ENCODE measurements around the gene NR2C1.
"Not testable (repeated sequence)": the region's sequence is repeated elsewhere in the genome, so short reads cannot be mapped to it uniquely, and the experiment has no call there.

NR2C1 gene

DNA sequence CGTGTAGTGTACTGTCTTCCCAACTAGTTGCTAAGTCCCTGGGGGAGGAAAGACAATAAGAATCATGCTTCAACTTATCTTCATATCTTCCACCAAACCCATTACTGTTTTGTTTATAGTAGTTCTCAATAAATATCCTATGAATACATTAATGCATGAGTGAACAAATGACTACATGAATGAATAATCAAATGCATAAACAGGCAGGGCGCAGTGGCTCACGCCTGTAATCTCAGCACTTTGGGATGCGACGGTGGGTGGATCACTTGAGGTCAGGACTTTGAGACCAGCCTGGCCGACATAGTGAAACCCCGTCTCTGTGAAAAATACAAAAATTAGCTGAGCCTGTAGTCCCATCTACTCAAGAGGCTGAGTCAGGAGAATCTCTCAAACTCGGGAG, 32.1 kb upstream of the NR2C1 start:
- H3K27ac ChIP-seq (ENCODE audit: low read depth, low read length): no peak overlapping the region
- no peak overlapping the region for H3K4me3 ChIP-seq (ENCODE audit: low read length)
- H3K4me2 ChIP-seq (ENCODE audit: low read length): no peak overlapping the region
- no peaks in the 10 kb centered on the region for H3K27me3 ChIP-seq (ENCODE audit: control insufficient read depth, low read length)
- H3K4me1 ChIP-seq (ENCODE audit: control insufficient read depth, low read length): no peaks in the 10 kb centered on the region
- no peaks in the 10 kb centered on the region for H3K79me2 ChIP-seq (ENCODE audit: control insufficient read depth, low read length)
- H3F3A ChIP-seq (ENCODE audit: control insufficient read depth, insufficient read depth): no peaks in the 10 kb centered on the region
- no peaks in the 10 kb centered on the region for H3K9me2 ChIP-seq (replicated peaks; ENCODE audit: control insufficient read depth, low read length)
- no peak for TF ChIP-seq EZH2phosphoT487 (IDR thresholded peaks at IDR 0.05; ENCODE audit: borderline replicate concordance, low read length)
- TF ChIP-seq, protein P1, sequence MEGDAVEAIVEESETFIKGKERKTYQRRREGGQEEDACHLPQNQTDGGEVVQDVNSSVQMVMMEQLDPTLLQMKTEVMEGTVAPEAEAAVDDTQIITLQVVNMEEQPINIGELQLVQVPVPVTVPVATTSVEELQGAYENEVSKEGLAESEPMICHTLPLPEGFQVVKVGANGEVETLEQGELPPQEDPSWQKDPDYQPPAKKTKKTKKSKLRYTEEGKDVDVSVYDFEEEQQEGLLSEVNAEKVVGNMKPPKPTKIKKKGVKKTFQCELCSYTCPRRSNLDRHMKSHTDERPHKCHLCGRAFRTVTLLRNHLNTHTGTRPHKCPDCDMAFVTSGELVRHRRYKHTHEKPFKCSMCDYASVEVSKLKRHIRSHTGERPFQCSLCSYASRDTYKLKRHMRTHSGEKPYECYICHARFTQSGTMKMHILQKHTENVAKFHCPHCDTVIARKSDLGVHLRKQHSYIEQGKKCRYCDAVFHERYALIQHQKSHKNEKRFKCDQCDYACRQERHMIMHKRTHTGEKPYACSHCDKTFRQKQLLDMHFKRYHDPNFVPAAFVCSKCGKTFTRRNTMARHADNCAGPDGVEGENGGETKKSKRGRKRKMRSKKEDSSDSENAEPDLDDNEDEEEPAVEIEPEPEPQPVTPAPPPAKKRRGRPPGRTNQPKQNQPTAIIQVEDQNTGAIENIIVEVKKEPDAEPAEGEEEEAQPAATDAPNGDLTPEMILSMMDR (IDR thresholded peaks at IDR 0.05; ENCODE audit: low read depth, low read length, poor library complexity, severe bottlenecking): no peak
- 0 out of 2 replicates have a peak, but pooled peaks cover 3% of the 10 kb centered on the region for H4K20me1 ChIP-seq (ENCODE audit: control insufficient read depth, insufficient read depth, low read depth, low read length)
- H3K9me3 ChIP-seq (ENCODE audit: control insufficient read depth, insufficient read depth, low read length): no peaks in the 10 kb centered on the region
- peaks cover 75% of the 10 kb centered on the region for H3K36me3 ChIP-seq (ENCODE audit: control insufficient read depth, low read length)

DNA sequence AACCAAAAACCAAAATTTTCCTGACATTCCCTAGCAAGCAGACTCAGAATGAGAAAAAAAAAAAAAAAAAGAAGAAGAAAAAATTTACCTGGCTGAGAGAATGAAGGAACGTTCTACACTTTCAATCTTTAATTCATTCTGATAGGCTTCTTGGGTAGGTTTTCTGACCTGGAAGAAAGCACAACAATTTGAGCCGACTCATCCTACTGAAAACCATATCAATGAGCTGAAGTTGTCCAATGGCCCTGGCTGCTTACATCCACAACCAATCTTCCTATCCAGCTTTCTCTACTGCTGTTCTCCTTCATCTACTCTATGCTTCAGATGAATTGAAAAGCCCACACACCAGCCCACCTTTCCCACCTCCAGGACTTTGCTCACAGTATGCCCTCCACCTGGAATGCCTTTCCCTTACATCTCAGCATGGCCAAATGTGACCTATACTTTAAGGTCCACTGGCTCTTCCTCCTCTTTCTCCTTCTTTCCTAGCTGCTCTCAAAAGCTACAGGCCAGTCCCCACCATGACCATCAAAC, 31.6 kb upstream of the NR2C1 start:
- no peak overlapping the region for H3K4me2 ChIP-seq (ENCODE audit: low read length)
- H3K79me2 ChIP-seq (ENCODE audit: control insufficient read depth, low read length): no peaks in the 10 kb centered on the region
- TF ChIP-seq, protein P1 (IDR thresholded peaks at IDR 0.05; ENCODE audit: low read depth, low read length, poor library complexity, severe bottlenecking): no peak
- TF ChIP-seq EZH2phosphoT487 (IDR thresholded peaks at IDR 0.05; ENCODE audit: borderline replicate concordance, low read length): no peak
- H3F3A ChIP-seq (ENCODE audit: control insufficient read depth, insufficient read depth): no peaks in the 10 kb centered on the region
- no peaks in the 10 kb centered on the region for H3K9me2 ChIP-seq (replicated peaks; ENCODE audit: control insufficient read depth, low read length)
- H3K27me3 ChIP-seq (ENCODE audit: control insufficient read depth, low read length): no peaks in the 10 kb centered on the region
- H3K27ac ChIP-seq (ENCODE audit: low read depth, low read length): no peak overlapping the region
- 0 out of 2 replicates have a peak, but pooled peaks cover 3% of the 10 kb centered on the region for H4K20me1 ChIP-seq (ENCODE audit: control insufficient read depth, insufficient read depth, low read depth, low read length)
- no peaks in the 10 kb centered on the region for H3K9me3 ChIP-seq (ENCODE audit: control insufficient read depth, insufficient read depth, low read length)
- peaks cover 79% of the 10 kb centered on the region for H3K36me3 ChIP-seq (ENCODE audit: control insufficient read depth, low read length)
- H3K4me1 ChIP-seq (ENCODE audit: control insufficient read depth, low read length): no peaks in the 10 kb centered on the region
- no peak overlapping the region for H3K4me3 ChIP-seq (ENCODE audit: low read length)

DNA sequence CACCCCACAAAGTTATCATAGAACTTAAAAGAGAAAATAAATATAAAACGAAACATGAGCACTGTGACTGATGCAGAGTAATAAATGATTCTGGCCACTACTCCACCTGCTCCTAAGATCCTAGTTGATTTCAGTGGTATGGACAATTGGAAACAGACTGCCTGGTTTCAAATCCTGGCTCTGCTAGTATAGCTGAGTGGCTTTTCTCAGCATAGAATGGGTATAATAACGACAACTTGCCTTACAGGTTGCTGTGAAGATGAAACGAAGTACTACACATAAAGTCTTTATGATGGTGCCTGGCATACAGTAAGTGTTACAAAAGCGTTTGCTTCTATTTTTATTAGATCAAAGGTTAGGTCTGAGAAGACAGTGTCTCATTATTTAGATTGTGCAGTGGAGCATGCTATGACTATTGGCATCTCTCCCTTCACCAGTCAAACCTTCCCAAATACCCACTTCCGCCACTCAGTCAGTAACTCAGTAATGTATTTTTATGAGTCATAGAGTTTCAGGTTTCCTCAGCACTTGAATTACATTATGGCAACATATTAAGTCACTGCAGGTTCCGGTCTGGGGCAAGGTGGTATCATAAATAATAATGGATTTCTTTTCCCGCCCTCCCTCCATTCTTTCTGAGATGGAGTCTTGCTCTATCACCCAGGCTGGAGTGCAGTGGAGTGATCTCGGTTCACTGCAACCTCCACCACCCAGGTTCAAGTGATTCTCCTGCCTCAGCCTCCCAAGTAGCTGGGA, 29.7 kb upstream of the NR2C1 start:
- Histone ChIP-seq H3K27me3 (ENCODE audit: control insufficient read depth, low read length) (no peaks in the 10 kb centered on the region), H4K20me1 (ENCODE audit: control insufficient read depth, insufficient read depth, low read depth, low read length) (no peaks in the 10 kb centered on the region), H3K4me2 (ENCODE audit: low read length) (no peak overlapping the region), H3K79me2 (ENCODE audit: control insufficient read depth, low read length) (no peaks in the 10 kb centered on the region), H3K9me3 (ENCODE audit: control insufficient read depth, insufficient read depth, low read length) (no peaks in the 10 kb centered on the region), H3K4me3 (ENCODE audit: low read length) (no peak overlapping the region), H3F3A (ENCODE audit: control insufficient read depth, insufficient read depth) (no peaks in the 10 kb centered on the region), H3K9me2 (replicated peaks; ENCODE audit: control insufficient read depth, low read length) (no peaks in the 10 kb centered on the region), H3K27ac (ENCODE audit: low read depth, low read length) (no peak overlapping the region), H3K36me3 (ENCODE audit: control insufficient read depth, low read length) (peaks cover 77% of the 10 kb centered on the region), H3K4me1 (ENCODE audit: control insufficient read depth, low read length) (no peaks in the 10 kb centered on the region)
- no peak for TF ChIP-seq EZH2phosphoT487 (IDR thresholded peaks at IDR 0.05; ENCODE audit: borderline replicate concordance, low read length)
- TF ChIP-seq, protein P1 (IDR thresholded peaks at IDR 0.05; ENCODE audit: low read depth, low read length, poor library complexity, severe bottlenecking): no peak

DNA sequence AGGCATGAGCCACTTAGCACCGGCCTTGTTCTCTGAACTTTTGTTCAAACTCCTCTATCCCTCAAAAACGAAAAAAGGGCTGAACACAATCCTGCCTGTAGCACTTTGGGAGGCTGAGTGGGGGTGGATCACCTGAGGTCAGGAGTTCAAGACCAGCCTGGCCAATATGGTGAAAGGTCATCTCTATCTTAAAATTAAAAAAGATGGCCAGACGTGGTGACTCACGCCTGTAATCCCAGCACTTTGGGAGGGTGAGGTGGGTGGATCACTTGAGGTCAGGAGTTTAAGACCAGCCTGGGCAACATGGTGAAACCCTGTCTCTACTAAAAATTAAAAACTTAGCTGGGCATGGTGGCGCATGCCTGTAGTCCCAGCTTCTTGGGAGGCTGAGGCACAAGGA, 28.5 kb upstream of the NR2C1 start:
- not testable (repeated sequence) for H3K4me2 ChIP-seq (ENCODE audit: low read length); H3K27ac ChIP-seq (ENCODE audit: low read depth, low read length)

More for the DNA sequence above, 28.5 kb upstream of the NR2C1 start:
- not testable (repeated sequence) for H3K9me3 ChIP-seq (ENCODE audit: control insufficient read depth, insufficient read depth, low read length); H3K79me2 ChIP-seq (ENCODE audit: control insufficient read depth, low read length); H4K20me1 ChIP-seq (ENCODE audit: control insufficient read depth, insufficient read depth, low read depth, low read length); H3K27me3 ChIP-seq (ENCODE audit: control insufficient read depth, low read length); H3F3A ChIP-seq (ENCODE audit: control insufficient read depth, insufficient read depth); H3K9me2 ChIP-seq (replicated peaks; ENCODE audit: control insufficient read depth, low read length); H3K4me3 ChIP-seq (ENCODE audit: low read length); H3K4me1 ChIP-seq (ENCODE audit: control insufficient read depth, low read length)
- peaks cover 75% of the 10 kb centered on the region for H3K36me3 ChIP-seq (ENCODE audit: control insufficient read depth, low read length)
